Subcutaneous adipose tissue (tissue), 4 donors: Measurements from ENCODE around the gene RAPGEF5. TPM values are rescaled to one million over a fixed set of nuclear protein-coding genes. Genes with fewer than 3 reads are reported as not detected.

Experiments
- CTCF ChIP-seq: fragments of 450-650 bp; IDR thresholded peaks from one replicate; pipeline ENCODE4 v1.5.1; 2016; ENCODE audit warnings: low read depth, mild to moderate bottlenecking, control low read depth, antibody characterized with exemption, moderate library complexity
- total RNA-seq, 4 donors: library from RNA; depleted of rRNA; stranded (reverse); fragments of >200 nt; gene quantifications; one replicate each; pipeline ENCODE4 v1.1.0, GENCODE V29; 2016

The RAPGEF5 gene
- total RNA-seq, 4 donors from 2014 or later = 19.7 to 96.2 (median 63.1) TPM

- no peak for TF ChIP-seq CTCF
Measured at GRCh38 chr7:22185559-22185958, 171.4 kb downstream of the RAPGEF5 start.

GRCh38 chr7:22184549-22185199 lies 172.3 kb downstream of the RAPGEF5 start:
- TF ChIP-seq CTCF = no peak

- TF ChIP-seq CTCF = no peak
Measured at GRCh38 chr7:22183522-22184280, 173.3 kb downstream of the RAPGEF5 start.

- TF ChIP-seq CTCF = no peak
Measured at GRCh38 chr7:22182149-22182548, 174.8 kb downstream of the RAPGEF5 start.

GRCh38 chr7:22181663-22182062 lies 175.3 kb downstream of the RAPGEF5 start:
- no peak for TF ChIP-seq CTCF

- TF ChIP-seq CTCF = no peak
Measured at GRCh38 chr7:22179442-22179879, 177.5 kb downstream of the RAPGEF5 start.

GRCh38 chr7:22178735-22179134 lies 178.2 kb downstream of the RAPGEF5 start:
- TF ChIP-seq CTCF = no peak
